ENCODE measurements around the gene PBLD. TPM values are rescaled to one million over a fixed set of nuclear protein-coding genes. Genes with fewer than 3 reads are reported as not detected.
A peak's percentile ranks its signal among the peaks of the same experiment; 100 is the strongest.

Gene PBLD
- total and polyA plus RNA-seq, 3 donors from 2014 or later, result 4.4 to 7.6 (median 7.6) TPM

- no peak for TF ChIP-seq POLR2A (IDR thresholded peaks at IDR 0.05)
- TF ChIP-seq CTCF (IDR thresholded peaks at IDR 0.05), result no peak
- Histone ChIP-seq H3K4me3 (peak overlapping the region; percentile 85 to 98), H3K36me3 (ENCODE audit: low read depth, missing control alignments) (no peaks in the 10 kb centered on the region), H3K9me3 (no peaks in the 10 kb centered on the region), H3K27ac (peak overlapping the region; percentile 99 to 100), H3K4me1 (peaks cover 44% of the 10 kb centered on the region), H3K27me3 (no peaks in the 10 kb centered on the region)
- 0% methylated on average over 10 of the region's 10 CpGs for WGBS, 2 donors
- DNase-seq, result no peak
- intact Hi-C loops (cut with DNase I; ENCODE audit: low total_unique reads), result no loop called here
These were observed 299 bp upstream of the PBLD start for GRCh38 chr10:68333058-68333395.

DNA sequence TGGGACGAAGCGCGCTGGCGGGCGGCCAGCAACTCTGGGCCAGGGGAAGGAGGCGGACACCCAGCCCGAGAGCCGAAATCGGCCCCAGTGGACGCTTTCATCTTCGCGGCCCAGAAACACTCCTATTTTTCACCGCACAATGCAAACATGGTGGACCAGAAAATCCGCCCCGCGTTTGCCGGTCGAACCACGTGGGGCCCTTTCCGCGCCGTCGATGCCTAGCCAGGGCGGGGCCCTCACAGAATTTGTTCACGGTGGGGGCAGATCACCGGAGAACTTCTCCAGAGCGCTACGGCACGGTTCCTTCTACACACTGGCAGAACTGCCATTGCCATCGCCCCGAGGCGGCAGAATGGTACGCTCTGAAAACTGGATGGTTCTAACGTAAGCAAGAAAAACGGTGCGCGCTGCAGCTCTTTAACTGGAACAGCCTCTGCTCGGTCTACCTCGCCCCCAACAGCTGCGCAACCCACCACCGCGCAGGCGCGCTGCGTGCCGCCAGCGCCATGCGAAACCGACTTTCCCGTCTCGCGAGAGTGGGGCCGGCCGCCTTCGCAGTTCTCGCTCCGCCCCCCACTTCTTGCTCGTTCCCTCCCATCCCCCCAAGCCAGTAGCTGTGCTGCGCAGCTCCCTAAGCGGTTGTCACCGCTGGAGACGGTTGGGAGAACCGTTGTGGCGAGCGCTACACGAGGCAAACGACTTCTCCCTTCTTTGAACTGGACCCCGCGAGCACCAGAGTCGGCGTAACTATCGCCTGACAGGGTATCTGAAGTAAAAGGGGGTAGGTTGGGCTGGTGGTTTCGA, 1.1 kb downstream of the PBLD start, which contains the start of gene HNRNPH3:
HNRNPH3 (plus strand) TSS at position 610 of the 804 bp plus-strand sequence. CDS start 5,158 bp downstream, outside the sequence.
- intact Hi-C loops (cut with DNase I; ENCODE audit: low total_unique reads), result no loop called here
- no peaks in the 10 kb centered on the region for H3K9me3 ChIP-seq
- WGBS, 2 donors, result 0 to 1% methylated on average over 40 to 73 of the region's 73 CpGs
- H3K4me1 ChIP-seq, result peaks cover 32% of the 10 kb centered on the region
- peak within 1 kb of the TSS; percentile 85 to 98 for H3K4me3 ChIP-seq
- H3K27ac ChIP-seq, result peak within 1 kb of the TSS; percentile 99 to 100
- no peaks in the 10 kb centered on the region for H3K36me3 ChIP-seq (ENCODE audit: low read depth, missing control alignments)
- DNase-seq, result peak; percentile 99
- TF ChIP-seq POLR2A (IDR thresholded peaks at IDR 0.05) (peak; percentile 97), CTCF (IDR thresholded peaks at IDR 0.05) (peak in 1 of 3 experiments; percentile 2)
- no peaks in the 10 kb centered on the region for H3K27me3 ChIP-seq

GRCh38 chr10:68330852-68331454, 1.8 kb downstream of the PBLD start:
- DNase-seq, result peak; percentile 59
- 9 to 10% methylated on average over 29 of the region's 29 CpGs for WGBS, 2 donors
- Histone ChIP-seq H3K27ac (peak overlapping the region; percentile 99 to 100), H3K36me3 (ENCODE audit: low read depth, missing control alignments) (no peaks in the 10 kb centered on the region), H3K9me3 (no peaks in the 10 kb centered on the region), H3K4me1 (peaks cover 25% of the 10 kb centered on the region), H3K4me3 (peak overlapping the region; percentile 85 to 98), H3K27me3 (no peaks in the 10 kb centered on the region)
- no peak for TF ChIP-seq POLR2A (IDR thresholded peaks at IDR 0.05)
- no peak for TF ChIP-seq CTCF (IDR thresholded peaks at IDR 0.05)
- intact Hi-C loops (cut with DNase I; ENCODE audit: low total_unique reads), result no loop called here

- no peak for DNase-seq
- H3K27ac ChIP-seq, result peak overlapping the region in 1 of 2 donors; percentile 83
- WGBS, 2 donors, result 65 to 73% methylated on average over 1 of the region's 1 CpG
- no peak for TF ChIP-seq POLR2A (IDR thresholded peaks at IDR 0.05)
- TF ChIP-seq CTCF (IDR thresholded peaks at IDR 0.05), result no peak
- H3K9me3 ChIP-seq, result no peaks in the 10 kb centered on the region
- intact Hi-C loops (cut with DNase I; ENCODE audit: low total_unique reads), result no loop called here
- H3K4me3 ChIP-seq, result no peak overlapping the region
- no peaks in the 10 kb centered on the region for H3K27me3 ChIP-seq
- no peaks in the 10 kb centered on the region for H3K36me3 ChIP-seq (ENCODE audit: low read depth, missing control alignments)
- H3K4me1 ChIP-seq, result peaks cover 19% of the 10 kb centered on the region
These were observed 3.2 kb downstream of the PBLD start for GRCh38 chr10:68329506-68329861.
